Colonic mucosa (tissue), 4 donors: ENCODE data around the gene FAM83C. TPM values are rescaled to one million over a fixed set of nuclear protein-coding genes. Genes with fewer than 3 reads are reported as not detected.

ENCODE experiments used
- DNase-seq: peaks from one replicate; pipeline ENCODE4 v3.0.0-alpha.2; 2020
- H3K27ac ChIP-seq: fragments of 200-600 bp; one replicate; pipeline ENCODE4 v1.8.0; 2021
- H3K27me3 ChIP-seq: fragments of 200-600 bp; one replicate; pipeline ENCODE4 v1.8.0; 2021
- H3K36me3 ChIP-seq: fragments of 200-600 bp; one replicate; pipeline ENCODE4 v1.8.0; 2021
- H3K4me1 ChIP-seq: fragments of 200-600 bp; one replicate; pipeline ENCODE4 v1.8.0; 2021; ENCODE audit warnings: mild to moderate bottlenecking
- H3K4me3 ChIP-seq: fragments of 200-600 bp; one replicate; pipeline ENCODE4 v1.8.0; 2021
- H3K9ac ChIP-seq, 2 donors: one replicate each; pipeline ENCODE4 v1.7.0; 2013; ENCODE audit warnings: control low read depth in 2 of 2, low read depth in 2 of 2, low read length in 2 of 2
- H3K9me3 ChIP-seq: fragments of 200-600 bp; one replicate; pipeline ENCODE4 v1.8.0; 2021
- intact Hi-C: fragments of 100-400 bp; cut with DNase I; formaldehyde crosslinking; loops from one replicate; pipeline ENCODE4 v1.14.1; 2022
- total RNA-seq, 2 donors: library from RNA; stranded (reverse); fragmentation: NEBNext Ultra II Directional in 1 of 2; extraction: Animal tissue kit (Norgen Biotek cat#: 25700) in 1 of 2; gene quantifications; one replicate each; pipeline ENCODE4 v1.2.1, GENCODE V29; 2021
- TF ChIP-seq, protein P1 (sequence below): fragments of 200-600 bp; IDR thresholded peaks from one replicate; pipeline ENCODE4 v1.8.0; 2022; ENCODE audit warnings: antibody characterized with exemption, mild to moderate bottlenecking
- donor health status: healthy.
- donor health status: DM: no; HTN: no; CAD: no.
- donor health status: DM: no; HTN: no; CAD: no.

Gene FAM83C
- total RNA-seq, 2 donors from 2014 or later, result 0.45 TPM; not detected in 1

DNA sequence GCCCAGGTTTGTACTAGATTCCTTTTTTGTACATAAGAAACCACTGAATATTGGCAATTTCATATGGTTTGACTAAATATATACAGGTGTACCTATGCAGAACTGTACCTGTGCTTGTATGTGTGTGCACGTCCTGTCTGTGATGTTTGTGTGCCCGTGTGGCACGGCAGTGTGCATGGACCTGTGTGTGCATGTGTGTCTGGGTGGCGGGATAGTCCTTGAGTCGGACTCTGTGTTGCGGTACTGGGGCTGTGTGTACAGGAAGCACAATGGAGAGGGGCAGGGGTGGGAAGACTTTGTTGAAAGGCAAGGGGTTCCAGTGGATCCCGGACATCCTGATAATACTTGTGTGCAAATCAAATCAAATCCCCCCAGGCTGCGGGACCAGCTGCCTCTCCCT lies 3.4 kb upstream of the FAM83C start:
- Histone ChIP-seq H3K9ac (no peak overlapping the region), H3K27me3 (no peaks in the 10 kb centered on the region), H3K4me1 (no peaks in the 10 kb centered on the region), H3K36me3 (no peaks in the 10 kb centered on the region), H3K4me3 (no peak overlapping the region), H3K9me3 (no peaks in the 10 kb centered on the region), H3K27ac (no peak overlapping the region)
- TF ChIP-seq, protein P1, sequence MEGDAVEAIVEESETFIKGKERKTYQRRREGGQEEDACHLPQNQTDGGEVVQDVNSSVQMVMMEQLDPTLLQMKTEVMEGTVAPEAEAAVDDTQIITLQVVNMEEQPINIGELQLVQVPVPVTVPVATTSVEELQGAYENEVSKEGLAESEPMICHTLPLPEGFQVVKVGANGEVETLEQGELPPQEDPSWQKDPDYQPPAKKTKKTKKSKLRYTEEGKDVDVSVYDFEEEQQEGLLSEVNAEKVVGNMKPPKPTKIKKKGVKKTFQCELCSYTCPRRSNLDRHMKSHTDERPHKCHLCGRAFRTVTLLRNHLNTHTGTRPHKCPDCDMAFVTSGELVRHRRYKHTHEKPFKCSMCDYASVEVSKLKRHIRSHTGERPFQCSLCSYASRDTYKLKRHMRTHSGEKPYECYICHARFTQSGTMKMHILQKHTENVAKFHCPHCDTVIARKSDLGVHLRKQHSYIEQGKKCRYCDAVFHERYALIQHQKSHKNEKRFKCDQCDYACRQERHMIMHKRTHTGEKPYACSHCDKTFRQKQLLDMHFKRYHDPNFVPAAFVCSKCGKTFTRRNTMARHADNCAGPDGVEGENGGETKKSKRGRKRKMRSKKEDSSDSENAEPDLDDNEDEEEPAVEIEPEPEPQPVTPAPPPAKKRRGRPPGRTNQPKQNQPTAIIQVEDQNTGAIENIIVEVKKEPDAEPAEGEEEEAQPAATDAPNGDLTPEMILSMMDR, result no peak
- intact Hi-C loops, result no loop called here
- no peak for DNase-seq

DNA sequence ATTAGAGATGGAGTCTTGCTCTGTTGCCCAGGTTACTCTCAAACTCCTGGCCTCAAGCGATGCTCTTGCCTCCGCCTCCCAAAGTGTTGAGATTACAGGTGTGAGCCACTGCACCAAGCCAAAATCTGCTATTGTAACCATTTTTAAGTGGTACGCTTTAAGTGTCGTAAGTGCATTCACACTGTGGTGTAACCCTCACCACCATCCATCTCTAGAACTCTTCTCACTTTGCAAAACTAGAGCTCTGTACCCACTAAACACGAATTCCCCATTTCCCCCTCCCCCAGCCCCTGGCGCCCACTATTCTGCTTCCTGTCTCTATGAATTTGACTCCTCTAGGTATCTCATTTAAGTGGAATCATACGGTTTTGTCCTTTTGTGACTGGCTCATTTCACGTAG lies 2.8 kb upstream of the FAM83C start:
- H3K27ac ChIP-seq, result no peak overlapping the region
- no peaks in the 10 kb centered on the region for H3K9me3 ChIP-seq
- H3K4me1 ChIP-seq, result no peaks in the 10 kb centered on the region
- TF ChIP-seq, protein P1, result no peak
- H3K9ac ChIP-seq, result no peak overlapping the region
- no peak overlapping the region for H3K4me3 ChIP-seq
- intact Hi-C loops, result no loop called here
- DNase-seq, result no peak
- H3K27me3 ChIP-seq, result no peaks in the 10 kb centered on the region
- H3K36me3 ChIP-seq, result no peaks in the 10 kb centered on the region

DNA sequence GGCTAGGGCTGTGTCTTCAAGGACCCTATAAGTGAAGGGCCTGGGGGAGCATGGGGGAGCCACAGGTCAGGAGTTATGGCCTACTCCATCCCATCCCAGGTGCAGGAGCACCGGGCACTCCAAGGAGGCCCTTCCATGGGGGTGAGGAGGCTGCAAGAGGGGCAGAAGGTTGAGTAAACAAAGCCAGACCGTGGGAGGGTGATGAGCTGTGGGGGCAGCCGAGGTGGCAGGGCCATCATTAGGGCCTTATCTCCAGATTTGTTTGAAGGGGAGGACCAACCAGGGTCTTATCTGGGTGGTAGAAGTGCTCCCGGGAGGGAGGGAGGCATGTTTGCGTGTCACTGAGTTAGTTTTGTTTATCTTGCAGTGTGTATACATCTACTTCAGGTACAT lies 2.1 kb upstream of the FAM83C start:
- DNase-seq, result no peak
- intact Hi-C loops, result no loop called here
- TF ChIP-seq, protein P1, result no peak
- Histone ChIP-seq H3K27me3 (no peaks in the 10 kb centered on the region), H3K4me1 (no peaks in the 10 kb centered on the region), H3K4me3 (no peak overlapping the region), H3K9me3 (no peaks in the 10 kb centered on the region), H3K27ac (no peak overlapping the region), H3K9ac (no peak overlapping the region), H3K36me3 (no peaks in the 10 kb centered on the region)

DNA sequence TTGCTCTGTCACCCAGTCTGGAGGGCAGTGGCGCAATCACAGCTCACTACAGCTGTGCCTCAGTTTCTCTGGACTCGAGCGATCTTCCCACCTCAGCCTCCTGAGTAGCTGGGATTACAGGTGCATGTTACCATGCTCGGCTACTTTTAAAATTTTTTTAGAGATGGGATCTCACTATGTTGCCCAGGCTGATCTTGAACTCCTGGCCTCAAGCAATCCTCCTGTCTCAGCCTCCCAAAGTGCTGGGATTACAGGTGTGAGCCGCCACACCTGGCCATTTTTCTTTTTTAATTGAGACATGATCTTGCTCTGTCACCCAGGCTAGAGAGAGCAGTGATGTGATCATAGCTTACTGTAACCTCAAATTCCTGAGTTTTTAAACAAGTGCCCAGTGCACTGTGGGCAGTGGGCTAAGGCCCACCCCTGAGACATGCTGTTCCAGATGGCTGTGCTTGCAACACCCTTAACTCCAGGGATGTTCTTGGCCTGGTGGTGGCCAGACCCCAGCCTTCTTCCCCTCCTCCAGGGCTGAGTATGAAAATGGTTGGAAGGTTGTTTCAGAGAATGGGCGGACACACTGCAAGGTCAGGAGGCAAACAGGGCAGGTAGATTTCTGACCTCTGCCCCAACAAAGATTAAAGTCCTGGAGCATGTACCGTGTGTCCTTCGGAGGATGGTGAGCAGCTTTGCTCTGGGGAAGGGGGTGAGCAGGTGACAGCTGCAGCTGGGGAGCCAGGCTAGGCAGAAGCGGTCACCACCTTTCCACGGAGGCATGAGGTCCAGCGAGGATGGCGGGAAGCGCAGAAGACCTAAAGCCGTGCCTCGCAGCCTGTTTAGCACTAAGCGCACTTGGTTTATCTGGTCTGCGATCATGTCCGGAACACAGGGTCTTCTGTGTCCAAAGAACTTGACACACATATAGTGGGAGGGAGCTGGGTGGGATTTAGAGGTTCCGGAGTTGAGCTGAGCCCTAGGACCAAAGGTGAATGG lies 1.4 kb upstream of the FAM83C start:
- intact Hi-C loops, result no loop called here
- Histone ChIP-seq H3K4me1 (no peaks in the 10 kb centered on the region), H3K4me3 (no peak overlapping the region), H3K9me3 (no peaks in the 10 kb centered on the region), H3K9ac (no peak overlapping the region), H3K27me3 (no peaks in the 10 kb centered on the region), H3K36me3 (no peaks in the 10 kb centered on the region), H3K27ac (no peak overlapping the region)
- TF ChIP-seq, protein P1, result no peak
- DNase-seq, result no peak

DNA sequence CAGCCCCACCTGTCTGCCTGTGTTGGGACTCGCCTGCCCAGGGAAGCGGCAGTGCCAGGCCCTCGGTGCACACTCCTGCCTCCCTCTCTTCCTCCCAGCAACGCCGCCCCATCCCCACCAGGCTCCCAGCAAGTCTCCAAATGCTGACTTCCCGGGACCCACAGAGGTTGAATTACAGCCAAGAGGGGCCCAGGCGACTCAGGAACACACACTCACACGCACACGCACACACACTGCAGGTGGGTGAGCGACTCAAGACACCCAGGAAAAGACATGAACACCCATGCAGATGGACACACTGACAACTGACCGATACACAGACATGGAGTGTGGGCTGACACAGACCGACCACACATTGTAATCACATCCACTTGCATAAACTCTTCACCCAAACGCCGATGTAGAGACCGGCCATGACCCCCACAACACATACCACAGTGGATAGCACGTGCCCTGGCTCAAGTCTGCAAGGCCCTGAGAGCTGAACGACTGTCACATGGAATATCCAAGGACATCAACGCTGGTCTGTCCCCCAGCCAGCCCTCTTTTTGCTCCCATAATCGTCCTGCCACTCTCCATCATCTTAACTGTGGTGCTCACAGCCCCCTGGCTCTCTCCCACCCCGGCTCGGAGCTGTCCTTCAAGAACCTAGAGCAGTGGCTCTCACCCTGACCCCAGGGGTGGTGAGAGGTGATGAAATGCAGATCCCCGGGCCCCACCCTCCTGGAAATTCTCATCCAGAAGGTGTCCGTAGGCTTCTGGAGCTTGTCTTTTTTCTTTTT lies 470 bp upstream of the FAM83C start:
- H3K27me3 ChIP-seq, result no peaks in the 10 kb centered on the region
- no peaks in the 10 kb centered on the region for H3K9me3 ChIP-seq
- no peaks in the 10 kb centered on the region for H3K4me1 ChIP-seq
- intact Hi-C loops, result no loop called here
- no peak for DNase-seq
- H3K4me3 ChIP-seq, result no peak overlapping the region
- TF ChIP-seq, protein P1, result no peak
- H3K27ac ChIP-seq, result no peak overlapping the region
- H3K9ac ChIP-seq, result no peak overlapping the region
- H3K36me3 ChIP-seq, result no peaks in the 10 kb centered on the region
